Endothelial cell of umbilical vein (primary cell): ENCODE data around the gene SLC12A4.

Experiments used
- CTCF ChIP-seq, 2 donors: IDR thresholded peaks; 1 replicate in 1 of 2; 2 replicates in 1 of 2; pipeline ENCODE4 v1.5.1; 2011; ENCODE audit warnings: low read length in 2 of 2, mild to moderate bottlenecking in 2 of 2, moderate library complexity in 2 of 2, control low read depth in 1 of 2, inconsistent platforms in 1 of 2, low read depth in 1 of 2; ENCODE audit not compliant: insufficient read depth in 1 of 2; ENCODE audit errors: extremely low read depth in 1 of 2
- POLR2A ChIP-seq: IDR thresholded peaks from 2 replicates; pipeline ENCODE4 v1.6.1; 2012; ENCODE audit warnings: low read depth, mild to moderate bottlenecking, control low read depth, low read length
- POLR2AphosphoS5 ChIP-seq: IDR thresholded peaks from 2 replicates; pipeline ENCODE4 v1.6.1; 2012; ENCODE audit warnings: low read depth, mild to moderate bottlenecking, control low read depth, low read length, moderate library complexity; ENCODE audit not compliant: insufficient read depth

- TF ChIP-seq POLR2A (no peak), CTCF (IDR thresholded peaks at IDR 0.05; ENCODE audit: extremely low read depth in 1 of 2, insufficient read depth in 1 of 2, low read depth in 1 of 2, low read length in 2 of 2) (no peak), POLR2AphosphoS5 (no peak)
Measured at GRCh38 chr16:67986949-67987348, 18.5 kb upstream of the SLC12A4 start.
